DOHH2 (cell line): ENCODE measurements around the gene PLPP7.

Source experiments
- H3F3A ChIP-seq: fragments of 200-600 bp; sonication (generic), shearing (Covaris generic); 2 replicates; pipeline ENCODE4 v1.6.0; 2016; ENCODE audit warnings: antibody characterized with exemption, mild to moderate bottlenecking; ENCODE audit not compliant: control insufficient read depth, insufficient read depth
- H3K27ac ChIP-seq: fragments of 200-600 bp; sonication (generic); 2 replicates; pipeline ENCODE4 v1.5.1; 2014; ENCODE audit warnings: low read depth, mild to moderate bottlenecking, low read length, moderate library complexity
- H3K27me3 ChIP-seq: fragments of 200-600 bp; sonication (generic); 2 replicates; pipeline ENCODE4 v1.6.1; 2014; ENCODE audit warnings: mild to moderate bottlenecking, low read length, mixed read lengths; ENCODE audit not compliant: control insufficient read depth
- H3K36me3 ChIP-seq: fragments of 200-600 bp; sonication (generic); 2 replicates; pipeline ENCODE4 v1.6.1; 2014; ENCODE audit warnings: mild to moderate bottlenecking, low read length, moderate library complexity, mixed read lengths; ENCODE audit not compliant: control insufficient read depth
- H3K4me1 ChIP-seq: fragments of 200-600 bp; sonication (generic); 2 replicates; pipeline ENCODE4 v1.6.1; 2014; ENCODE audit warnings: mild to moderate bottlenecking, low read length, mixed read lengths; ENCODE audit not compliant: control insufficient read depth
- H3K4me2 ChIP-seq: fragments of 200-600 bp; sonication (generic); 2 replicates; pipeline ENCODE4 v1.6.0; 2014; ENCODE audit warnings: mild to moderate bottlenecking, low read length, moderate library complexity
- H3K4me3 ChIP-seq: fragments of 200-600 bp; sonication (generic); 2 replicates; pipeline ENCODE4 v1.5.1; 2014; ENCODE audit warnings: mild to moderate bottlenecking, low read length, mixed read lengths
- H3K79me2 ChIP-seq: fragments of 200-600 bp; sonication (generic); 2 replicates; pipeline ENCODE4 v1.6.1; 2014; ENCODE audit warnings: mild to moderate bottlenecking, low read length, mixed read lengths; ENCODE audit not compliant: control insufficient read depth
- H3K9me2 ChIP-seq: fragments of 200-600 bp; sonication (generic); replicated peaks from 2 replicates; pipeline ENCODE4 v1.6.1; 2014; ENCODE audit warnings: mild to moderate bottlenecking, low read length, mixed read lengths; ENCODE audit not compliant: control insufficient read depth
- H3K9me3 ChIP-seq: fragments of 200-600 bp; sonication (generic); 2 replicates; pipeline ENCODE4 v1.6.1; 2014; ENCODE audit warnings: antibody characterized with exemption, low read length, mixed read lengths; ENCODE audit not compliant: control insufficient read depth, insufficient read depth
- H4K20me1 ChIP-seq: fragments of 200-600 bp; sonication (generic); 2 replicates; pipeline ENCODE4 v1.6.0; 2014; ENCODE audit warnings: low read depth, mild to moderate bottlenecking, antibody characterized with exemption, low read length, moderate library complexity; ENCODE audit not compliant: control insufficient read depth, insufficient read depth
- CTCF ChIP-seq: fragments of 200-600 bp; sonication (generic); IDR thresholded peaks from one replicate; pipeline ENCODE4 v1.5.1; 2014; ENCODE audit warnings: antibody characterized with exemption, mild to moderate bottlenecking, low read depth, low read length; ENCODE audit not compliant: poor library complexity, severe bottlenecking
- EZH2phosphoT487 ChIP-seq: fragments of 200-600 bp; sonication (generic); IDR thresholded peaks from 2 replicates; pipeline ENCODE4 v1.6.1; 2017; ENCODE audit warnings: borderline replicate concordance, mild to moderate bottlenecking, antibody characterized with exemption, low read length, moderate library complexity, mixed read lengths

Gene PLPP7

GRCh38 chr9:131318231-131319085 lies 28.9 kb downstream of the PLPP7 start:
- H3K4me3 ChIP-seq, result no peak overlapping the region
- H3K9me2 ChIP-seq, result no peaks in the 10 kb centered on the region
- H3K36me3 ChIP-seq, result no peaks in the 10 kb centered on the region
- no peaks in the 10 kb centered on the region for H4K20me1 ChIP-seq
- no peaks in the 10 kb centered on the region for H3K4me1 ChIP-seq
- no peak overlapping the region for H3K27ac ChIP-seq
- H3K9me3 ChIP-seq, result no peaks in the 10 kb centered on the region
- TF ChIP-seq CTCF (no peak), EZH2phosphoT487 (no peak)
- H3F3A ChIP-seq, result no peaks in the 10 kb centered on the region
- H3K79me2 ChIP-seq, result no peaks in the 10 kb centered on the region
- H3K4me2 ChIP-seq, result no peak overlapping the region
- no peaks in the 10 kb centered on the region for H3K27me3 ChIP-seq

- TF ChIP-seq EZH2phosphoT487, result no peak
- no peak for TF ChIP-seq CTCF
- Histone ChIP-seq H3K27me3 (no peaks in the 10 kb centered on the region), H3K9me2 (no peaks in the 10 kb centered on the region), H3K79me2 (no peaks in the 10 kb centered on the region), H3K4me2 (no peak overlapping the region), H3K4me1 (no peaks in the 10 kb centered on the region), H3K9me3 (no peaks in the 10 kb centered on the region), H3K27ac (no peak overlapping the region), H3K36me3 (no peaks in the 10 kb centered on the region), H3F3A (no peaks in the 10 kb centered on the region), H4K20me1 (no peaks in the 10 kb centered on the region), H3K4me3 (no peak overlapping the region)
Measured at GRCh38 chr9:131319486-131319885, 30.0 kb downstream of the PLPP7 start.

GRCh38 chr9:131320031-131320685 lies 30.6 kb downstream of the PLPP7 start:
- Histone ChIP-seq H3K4me1 (no peaks in the 10 kb centered on the region), H3K9me2 (no peaks in the 10 kb centered on the region), H3F3A (no peaks in the 10 kb centered on the region), H3K36me3 (no peaks in the 10 kb centered on the region), H3K27ac (no peak overlapping the region), H3K4me3 (no peak overlapping the region), H3K79me2 (no peaks in the 10 kb centered on the region), H4K20me1 (no peaks in the 10 kb centered on the region), H3K4me2 (no peak overlapping the region), H3K9me3 (no peaks in the 10 kb centered on the region), H3K27me3 (no peaks in the 10 kb centered on the region)
- no peak for TF ChIP-seq EZH2phosphoT487

- Histone ChIP-seq H3K4me1 (no peaks in the 10 kb centered on the region), H3K36me3 (no peaks in the 10 kb centered on the region), H3K4me2 (no peak overlapping the region), H3K79me2 (no peaks in the 10 kb centered on the region), H4K20me1 (no peaks in the 10 kb centered on the region), H3K27ac (no peak overlapping the region), H3K27me3 (no peaks in the 10 kb centered on the region), H3K9me2 (no peaks in the 10 kb centered on the region), H3K4me3 (no peak overlapping the region), H3F3A (no peaks in the 10 kb centered on the region), H3K9me3 (no peaks in the 10 kb centered on the region)
- TF ChIP-seq EZH2phosphoT487 (no peak), CTCF (no peak)
Measured at GRCh38 chr9:131323629-131324028, 34.1 kb downstream of the PLPP7 start.
